OCI-LY3 (cell line): ENCODE results near the gene MAPK9.

ENCODE experiments used
- H2AFZ ChIP-seq: fragments of 200-600, 300-600 bp; shearing (Covaris generic); 2 replicates; pipeline ENCODE4 v1.6.0; 2014; ENCODE audit warnings: antibody characterized with exemption, low read depth, low read length
- H3K27ac ChIP-seq: fragments of 200-600, 300-600 bp; sonication (generic); 2 replicates; pipeline ENCODE4 v1.5.1; 2014; ENCODE audit warnings: mild to moderate bottlenecking, low read length, moderate library complexity, mixed read lengths
- H3K27me3 ChIP-seq: fragments of 200-600, 300-600 bp; sonication (generic); 2 replicates; pipeline ENCODE4 v1.6.1; 2014; ENCODE audit warnings: low read depth, low read length, mixed read lengths
- H3K36me3 ChIP-seq: fragments of 200-600, 300-600 bp; sonication (generic); replicated peaks from 2 replicates; pipeline ENCODE3; 2014; ENCODE audit warnings: low read depth, low read length, mixed read lengths
- H3K4me1 ChIP-seq: fragments of 300-600, 200-600 bp; sonication (generic); 2 replicates; pipeline ENCODE4 v1.6.1; 2014; ENCODE audit warnings: low read length, mixed read lengths
- H3K4me2 ChIP-seq: fragments of 200-600, 300-600 bp; sonication (generic); 2 replicates; pipeline ENCODE4 v1.6.1; 2014; ENCODE audit warnings: low read length, mixed read lengths
- H3K4me3 ChIP-seq: fragments of 300-600, 200-600 bp; sonication (generic); 2 replicates; pipeline ENCODE4 v1.5.1; 2014; ENCODE audit warnings: antibody characterized with exemption, mild to moderate bottlenecking, low read length, moderate library complexity
- H3K79me2 ChIP-seq: fragments of 300-600, 200-600 bp; shearing (Covaris generic); 2 replicates; pipeline ENCODE4 v1.6.1; 2014; ENCODE audit warnings: mild to moderate bottlenecking, low read length, mixed read lengths
- H3K9ac ChIP-seq: fragments of 300-600, 200-600 bp; shearing (Covaris generic); 2 replicates; pipeline ENCODE4 v1.6.0; 2014; ENCODE audit warnings: mild to moderate bottlenecking, low read length, moderate library complexity
- H3K9me3 ChIP-seq: fragments of 200-600, 300-600 bp; shearing (Covaris generic); 2 replicates; pipeline ENCODE4 v1.6.1; 2014; ENCODE audit warnings: low read length, mixed read lengths; ENCODE audit not compliant: insufficient read depth
- H4K20me1 ChIP-seq: fragments of 200-600, 300-600 bp; sonication (generic); 2 replicates; pipeline ENCODE4 v1.6.1; 2016; ENCODE audit warnings: low read length, mixed read lengths; ENCODE audit not compliant: insufficient read depth
- EZH2phosphoT487 ChIP-seq: fragments of 200-600 bp; shearing (Covaris generic); IDR thresholded peaks from 2 replicates; pipeline ENCODE4 v1.6.1; 2018; ENCODE audit warnings: antibody characterized with exemption, mixed run types, low read depth
- TF ChIP-seq, protein P1 (sequence below): fragments of 200-600, 300-600 bp; sonication (generic); IDR thresholded peaks from 2 replicates; pipeline ENCODE4 v1.5.1; 2014; ENCODE audit warnings: antibody characterized with exemption, low read length, low read depth

The MAPK9 gene

DNA sequence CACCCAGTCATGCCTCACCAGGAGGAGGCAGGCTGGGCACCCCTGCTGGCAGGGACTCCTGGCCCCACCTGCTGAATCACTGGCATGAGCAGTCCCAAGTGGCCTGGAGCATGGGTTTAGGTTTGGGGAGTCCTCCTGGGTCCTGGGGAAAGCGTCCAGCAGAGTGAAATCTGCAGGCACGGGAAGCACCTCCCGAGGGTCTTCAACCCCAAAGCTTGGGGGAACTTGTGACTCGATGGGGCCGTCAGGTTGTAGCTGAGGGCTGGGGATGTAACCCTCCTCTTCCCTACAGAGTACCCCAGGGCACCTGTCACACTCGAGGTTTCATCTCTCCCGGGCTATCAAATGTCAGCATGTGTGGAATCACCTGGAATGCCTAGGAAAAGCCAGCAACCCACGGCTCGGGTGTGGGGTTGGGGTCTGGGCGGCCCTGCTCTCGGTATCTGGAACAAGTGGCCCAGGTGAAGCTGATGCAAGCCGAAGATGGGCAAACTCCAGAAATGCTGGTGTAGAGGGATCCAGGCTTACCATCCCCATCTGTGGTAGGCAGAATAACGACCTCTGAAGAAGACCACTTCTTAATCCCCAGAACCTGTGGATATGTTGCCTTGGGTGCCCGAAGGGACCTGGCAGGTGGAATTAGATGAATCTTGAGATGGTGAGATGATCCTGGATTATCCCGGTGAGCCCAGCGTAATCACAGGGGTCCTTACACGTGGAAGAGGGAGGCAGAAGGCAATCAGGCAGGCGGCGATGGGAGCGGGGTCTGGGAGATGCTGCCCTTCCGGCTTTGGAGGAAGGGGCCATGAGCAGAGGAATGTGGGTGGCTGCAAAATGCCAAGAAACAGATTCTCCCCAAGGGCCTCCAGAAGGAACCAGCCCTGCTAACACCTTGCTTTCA, 76.8 kb downstream of the MAPK9 start:
- H3K4me2 ChIP-seq = no peak overlapping the region
- no peaks in the 10 kb centered on the region for H4K20me1 ChIP-seq
- no peak overlapping the region for H3K4me3 ChIP-seq
- no peaks in the 10 kb centered on the region for H3K27me3 ChIP-seq
- no peak overlapping the region for H2AFZ ChIP-seq
- H3K9ac ChIP-seq = no peak overlapping the region
- no peak overlapping the region for H3K27ac ChIP-seq
- TF ChIP-seq, protein P1, sequence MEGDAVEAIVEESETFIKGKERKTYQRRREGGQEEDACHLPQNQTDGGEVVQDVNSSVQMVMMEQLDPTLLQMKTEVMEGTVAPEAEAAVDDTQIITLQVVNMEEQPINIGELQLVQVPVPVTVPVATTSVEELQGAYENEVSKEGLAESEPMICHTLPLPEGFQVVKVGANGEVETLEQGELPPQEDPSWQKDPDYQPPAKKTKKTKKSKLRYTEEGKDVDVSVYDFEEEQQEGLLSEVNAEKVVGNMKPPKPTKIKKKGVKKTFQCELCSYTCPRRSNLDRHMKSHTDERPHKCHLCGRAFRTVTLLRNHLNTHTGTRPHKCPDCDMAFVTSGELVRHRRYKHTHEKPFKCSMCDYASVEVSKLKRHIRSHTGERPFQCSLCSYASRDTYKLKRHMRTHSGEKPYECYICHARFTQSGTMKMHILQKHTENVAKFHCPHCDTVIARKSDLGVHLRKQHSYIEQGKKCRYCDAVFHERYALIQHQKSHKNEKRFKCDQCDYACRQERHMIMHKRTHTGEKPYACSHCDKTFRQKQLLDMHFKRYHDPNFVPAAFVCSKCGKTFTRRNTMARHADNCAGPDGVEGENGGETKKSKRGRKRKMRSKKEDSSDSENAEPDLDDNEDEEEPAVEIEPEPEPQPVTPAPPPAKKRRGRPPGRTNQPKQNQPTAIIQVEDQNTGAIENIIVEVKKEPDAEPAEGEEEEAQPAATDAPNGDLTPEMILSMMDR = no peak
- TF ChIP-seq EZH2phosphoT487 = no peak
- H3K4me1 ChIP-seq = no peaks in the 10 kb centered on the region
- H3K79me2 ChIP-seq = no peaks in the 10 kb centered on the region
- no peaks in the 10 kb centered on the region for H3K9me3 ChIP-seq
- H3K36me3 ChIP-seq = no peaks in the 10 kb centered on the region

DNA sequence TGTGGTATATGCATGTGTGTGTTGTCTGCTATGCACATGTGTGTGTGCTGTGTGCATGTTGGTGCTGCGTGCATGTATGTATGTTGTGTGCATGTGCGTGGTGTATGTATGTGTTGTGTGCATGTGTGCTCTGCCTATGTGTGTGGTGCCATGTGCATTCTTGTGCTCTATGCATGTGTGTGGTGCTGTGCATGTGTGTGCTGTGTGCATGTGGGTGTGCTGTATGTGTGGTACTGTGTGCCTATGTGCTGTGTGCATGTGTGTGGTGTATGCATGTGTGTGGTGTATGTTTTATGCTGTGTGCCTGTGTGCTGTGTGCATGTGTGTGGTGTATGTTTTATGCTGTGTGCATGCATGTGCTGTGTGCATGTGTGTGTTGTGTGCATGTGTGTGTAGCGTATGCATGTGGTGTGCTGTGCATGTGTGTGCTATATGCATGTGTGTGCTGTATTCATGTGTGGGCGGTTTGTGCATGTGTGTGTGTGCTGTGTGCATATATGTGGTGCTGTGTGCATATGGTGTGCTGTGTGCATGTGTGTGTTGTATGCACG, 78.2 kb downstream of the MAPK9 start:
- H3K4me3 ChIP-seq = no peak overlapping the region
- H3K27ac ChIP-seq = no peak overlapping the region
- no peak overlapping the region for H3K4me2 ChIP-seq
- no peaks in the 10 kb centered on the region for H3K79me2 ChIP-seq
- H3K36me3 ChIP-seq = no peaks in the 10 kb centered on the region
- no peaks in the 10 kb centered on the region for H4K20me1 ChIP-seq
- no peak overlapping the region for H3K9ac ChIP-seq
- no peaks in the 10 kb centered on the region for H3K9me3 ChIP-seq
- TF ChIP-seq EZH2phosphoT487 = no peak
- TF ChIP-seq, protein P1 = no peak
- no peaks in the 10 kb centered on the region for H3K4me1 ChIP-seq
- no peak overlapping the region for H2AFZ ChIP-seq
- no peaks in the 10 kb centered on the region for H3K27me3 ChIP-seq

DNA sequence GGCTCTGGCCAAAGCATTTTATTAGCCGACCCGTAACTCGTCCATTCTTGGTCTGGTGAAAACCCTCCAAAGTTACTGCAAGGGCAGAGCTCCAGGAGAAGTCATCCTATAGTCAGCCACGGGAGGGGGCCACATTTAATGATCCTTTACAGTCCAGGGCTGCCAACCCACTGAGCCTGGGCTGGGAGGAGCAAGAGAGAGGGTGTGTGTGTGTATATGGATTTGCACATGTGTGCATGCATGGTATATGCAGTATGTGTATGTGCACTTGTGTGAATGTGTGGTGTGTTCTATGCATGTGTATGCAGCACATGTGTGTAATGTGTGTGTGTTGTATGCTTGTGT, 78.7 kb downstream of the MAPK9 start:
- Histone ChIP-seq H3K9me3 (no peaks in the 10 kb centered on the region), H3K79me2 (no peaks in the 10 kb centered on the region), H3K4me1 (no peaks in the 10 kb centered on the region), H2AFZ (no peak overlapping the region), H3K4me2 (no peak overlapping the region), H3K27ac (no peak overlapping the region), H3K36me3 (no peaks in the 10 kb centered on the region), H3K9ac (no peak overlapping the region), H3K27me3 (no peaks in the 10 kb centered on the region), H4K20me1 (no peaks in the 10 kb centered on the region), H3K4me3 (no peak overlapping the region)
- TF ChIP-seq, protein P1 = no peak

DNA sequence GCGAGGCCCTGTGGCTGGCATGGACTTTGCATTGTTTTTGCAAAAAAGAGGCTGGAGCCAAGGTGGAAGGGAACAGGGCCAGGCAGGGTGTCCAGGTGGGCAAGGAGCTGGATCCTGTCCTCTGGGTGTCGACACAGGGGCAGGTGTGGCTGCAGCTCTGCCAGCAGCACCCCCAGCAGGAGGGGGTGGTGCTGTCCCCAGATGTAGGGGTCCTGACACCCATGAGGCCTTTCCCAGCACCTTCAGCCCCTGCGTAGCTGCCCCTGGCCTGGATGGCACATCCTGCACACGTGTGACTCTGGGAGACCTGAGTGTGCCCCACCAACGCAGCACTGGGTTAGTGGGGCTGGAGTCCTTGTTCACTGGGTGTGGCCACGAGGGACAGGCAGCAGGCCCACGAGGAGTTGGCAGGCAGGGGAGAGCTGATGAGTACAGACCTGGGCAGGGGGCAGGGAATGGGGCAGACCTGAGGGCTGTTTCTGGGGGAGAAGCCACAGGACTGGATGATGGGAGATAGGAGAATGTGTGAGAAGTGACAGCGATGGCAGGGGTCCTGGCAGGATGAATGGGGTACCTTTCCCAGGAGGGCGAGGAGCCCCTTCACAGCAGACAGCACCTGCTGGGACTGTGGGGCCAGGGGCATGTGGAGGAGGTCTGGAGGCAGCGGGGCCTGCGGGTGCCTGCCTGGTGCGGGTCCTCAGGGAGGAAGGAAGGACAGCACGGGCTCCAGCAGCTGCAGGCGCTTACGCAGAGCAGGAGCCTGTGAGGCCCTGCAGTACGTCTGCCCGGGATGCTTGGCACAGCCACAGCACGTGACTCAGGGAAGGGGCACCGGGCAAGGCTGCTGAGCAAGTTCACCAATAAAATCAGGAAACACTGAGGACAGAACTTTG, 79.3 kb downstream of the MAPK9 start:
- Histone ChIP-seq H3K4me2 (no peak overlapping the region), H3K4me3 (no peak overlapping the region), H3K9ac (no peak overlapping the region), H3K9me3 (no peaks in the 10 kb centered on the region), H3K27ac (no peak overlapping the region), H3K36me3 (no peaks in the 10 kb centered on the region), H2AFZ (no peak overlapping the region), H4K20me1 (no peaks in the 10 kb centered on the region), H3K79me2 (no peaks in the 10 kb centered on the region), H3K27me3 (no peaks in the 10 kb centered on the region), H3K4me1 (no peaks in the 10 kb centered on the region)
- TF ChIP-seq EZH2phosphoT487 = no peak
- TF ChIP-seq, protein P1 = no peak
